Epithelial cell of esophagus (primary cell): Measurements from ENCODE around the gene AKAP13.
"Not testable (repeated sequence)": the region's sequence is repeated elsewhere in the genome, so short reads cannot be mapped to it uniquely, and the experiment has no call there.

Experiments
- DNase-seq: peaks from one replicate; pipeline ENCODE4 v3.0.0; 2010; ENCODE audit warnings: low read depth
- H3K4me3 ChIP-seq: 2 replicates; pipeline ENCODE4 v1.5.1; 2011; ENCODE audit warnings: mild to moderate bottlenecking, low read length, control low read depth
- TF ChIP-seq, protein P1 (sequence below): IDR thresholded peaks from 2 replicates; pipeline ENCODE4 v1.5.1; 2011; ENCODE audit warnings: low read depth, mild to moderate bottlenecking, low read length, control low read depth, inconsistent platforms; ENCODE audit not compliant: insufficient read depth; ENCODE audit errors: missing control alignments

The AKAP13 gene

DNA sequence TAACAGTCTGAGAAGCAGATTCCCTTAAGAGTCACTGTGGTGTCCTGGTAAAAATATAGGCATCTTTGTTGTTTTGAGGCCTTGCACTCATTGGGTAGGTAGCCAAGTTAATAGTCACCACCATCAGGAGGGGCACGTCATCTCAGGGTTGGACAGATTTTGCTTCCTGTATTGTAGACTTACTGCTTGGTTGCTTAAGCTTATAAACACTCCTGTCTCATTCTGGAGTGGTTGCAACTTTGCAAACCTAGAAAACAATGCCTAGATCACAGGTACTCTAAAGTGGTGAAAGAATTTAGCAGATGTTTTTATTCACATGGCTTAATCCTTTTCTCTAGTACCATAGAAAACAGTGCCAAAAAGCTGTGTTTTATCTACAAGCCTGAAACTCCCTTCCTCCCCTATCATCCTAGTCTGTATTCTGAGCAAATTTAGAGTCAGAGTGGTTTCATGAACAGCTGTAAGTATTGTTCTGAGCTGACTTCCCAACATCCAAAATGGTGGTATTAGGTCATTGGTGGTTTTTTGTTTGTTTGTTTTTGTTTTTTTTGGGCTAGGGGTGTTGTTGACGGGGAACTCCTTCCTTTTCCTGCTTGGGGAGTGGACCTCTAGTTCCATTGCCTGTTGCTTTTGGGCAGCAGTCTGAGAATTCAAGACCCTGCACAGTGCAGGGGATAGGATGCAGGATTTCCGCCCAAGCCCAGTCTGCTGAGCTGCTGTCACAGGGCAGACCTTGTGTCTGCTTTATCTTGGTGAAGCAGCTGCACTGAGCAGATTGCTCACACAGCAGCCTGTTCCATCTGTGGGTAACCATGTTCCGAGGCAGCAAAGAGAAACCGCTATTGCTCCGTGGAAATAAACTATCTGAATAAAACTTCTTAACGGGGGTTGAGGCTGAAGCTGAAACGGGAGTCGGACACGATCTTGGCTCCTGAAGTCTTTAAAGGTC, 202.0 kb downstream of the AKAP13 start:
- TF ChIP-seq, protein P1, sequence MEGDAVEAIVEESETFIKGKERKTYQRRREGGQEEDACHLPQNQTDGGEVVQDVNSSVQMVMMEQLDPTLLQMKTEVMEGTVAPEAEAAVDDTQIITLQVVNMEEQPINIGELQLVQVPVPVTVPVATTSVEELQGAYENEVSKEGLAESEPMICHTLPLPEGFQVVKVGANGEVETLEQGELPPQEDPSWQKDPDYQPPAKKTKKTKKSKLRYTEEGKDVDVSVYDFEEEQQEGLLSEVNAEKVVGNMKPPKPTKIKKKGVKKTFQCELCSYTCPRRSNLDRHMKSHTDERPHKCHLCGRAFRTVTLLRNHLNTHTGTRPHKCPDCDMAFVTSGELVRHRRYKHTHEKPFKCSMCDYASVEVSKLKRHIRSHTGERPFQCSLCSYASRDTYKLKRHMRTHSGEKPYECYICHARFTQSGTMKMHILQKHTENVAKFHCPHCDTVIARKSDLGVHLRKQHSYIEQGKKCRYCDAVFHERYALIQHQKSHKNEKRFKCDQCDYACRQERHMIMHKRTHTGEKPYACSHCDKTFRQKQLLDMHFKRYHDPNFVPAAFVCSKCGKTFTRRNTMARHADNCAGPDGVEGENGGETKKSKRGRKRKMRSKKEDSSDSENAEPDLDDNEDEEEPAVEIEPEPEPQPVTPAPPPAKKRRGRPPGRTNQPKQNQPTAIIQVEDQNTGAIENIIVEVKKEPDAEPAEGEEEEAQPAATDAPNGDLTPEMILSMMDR = no peak
- DNase-seq = peak; percentile 44
- no peak overlapping the region for H3K4me3 ChIP-seq

- TF ChIP-seq, protein P1 = no peak
- H3K4me3 ChIP-seq = no peak overlapping the region
- no peak for DNase-seq
Measured at GRCh38 chr15:85583442-85583841, 203.0 kb downstream of the AKAP13 start.

- H3K4me3 ChIP-seq = no peak overlapping the region
- DNase-seq = peak; percentile 88
- TF ChIP-seq, protein P1 = no peak
Measured at GRCh38 chr15:85583923-85584390, 203.6 kb downstream of the AKAP13 start.

- DNase-seq = no peak
- H3K4me3 ChIP-seq = no peak overlapping the region
Measured at GRCh38 chr15:85584872-85585271, 204.5 kb downstream of the AKAP13 start.

GRCh38 chr15:85586196-85586595, 205.8 kb downstream of the AKAP13 start:
- not testable (repeated sequence) for H3K4me3 ChIP-seq, DNase-seq

More at GRCh38 chr15:85584872-85585271, 204.5 kb downstream of the AKAP13 start:
- TF ChIP-seq, protein P1 = no peak

DNA sequence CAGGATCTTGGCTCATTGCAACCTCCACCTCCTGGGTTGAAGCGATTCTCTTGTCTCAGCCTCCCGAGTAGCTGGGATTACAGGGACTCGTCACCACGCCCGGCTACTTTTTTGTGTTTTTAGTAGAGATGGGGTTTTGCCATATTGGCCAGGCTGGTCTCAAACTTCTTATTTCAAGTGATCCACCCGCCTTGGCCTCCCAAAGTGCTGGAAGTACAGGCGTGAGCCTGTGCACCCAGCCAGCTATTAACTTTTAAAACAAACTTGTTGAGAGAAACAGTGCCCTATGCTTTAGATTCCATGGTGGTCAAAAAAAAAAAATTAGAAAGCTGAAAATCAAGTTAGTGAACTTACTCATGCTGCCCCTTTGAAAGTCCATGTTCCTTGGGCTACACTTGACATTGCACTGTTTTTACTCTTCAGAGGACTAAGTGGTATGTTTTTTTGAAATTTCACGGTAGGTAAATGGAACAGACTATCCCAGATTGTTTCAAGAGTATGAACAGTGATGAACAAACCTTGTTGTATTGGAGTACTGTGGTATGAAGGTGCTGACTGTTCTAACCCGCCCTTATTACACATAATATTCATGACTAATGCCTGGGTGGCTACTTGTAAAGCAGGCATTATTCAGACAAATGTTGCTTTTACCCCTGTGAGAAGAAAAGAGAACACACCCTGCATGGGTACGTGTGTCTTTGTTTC, 207.5 kb downstream of the AKAP13 start:
- H3K4me3 ChIP-seq = no peak overlapping the region
- peak; percentile 95 for DNase-seq
- TF ChIP-seq, protein P1 = no peak

DNA sequence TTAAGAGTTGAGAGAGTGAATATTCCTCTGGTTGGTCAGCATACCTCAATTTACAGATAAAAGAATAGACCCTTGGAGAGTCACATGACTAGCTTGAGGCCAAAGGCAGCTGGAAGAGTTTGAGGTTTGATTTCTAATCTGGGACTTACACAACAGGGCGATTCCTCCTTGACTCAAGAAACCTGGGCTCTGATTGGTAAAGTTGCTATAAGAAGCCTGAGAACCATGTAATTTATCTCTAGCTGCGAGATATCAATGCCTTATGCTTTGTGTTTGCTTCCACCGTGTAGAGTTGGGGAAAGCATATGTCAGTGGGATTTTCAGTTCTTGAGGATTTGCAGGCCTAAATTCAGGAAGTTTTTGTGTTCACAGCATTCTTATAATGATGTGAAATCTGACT, 208.3 kb downstream of the AKAP13 start:
- DNase-seq = peak; percentile 69
- no peak overlapping the region for H3K4me3 ChIP-seq
- TF ChIP-seq, protein P1 = no peak
